DND-41 (cell line): ENCODE results near the gene USF3.

Source experiments
- ATAC-seq: fragments of 200-7000 bp; cut with Tn5 transposase; 3 replicates; pipeline ENCODE4 v1.9.1; 2021; ENCODE audit warnings: low read depth; ENCODE audit not compliant: insufficient read depth
- DNase-seq: peaks from one replicate; pipeline ENCODE4 v3.0.0-alpha.2; 2020
- H2AFZ ChIP-seq: 2 replicates; pipeline ENCODE4 v1.6.0; 2012; ENCODE audit warnings: low read depth, low read length
- H3K27ac ChIP-seq: 2 replicates; pipeline ENCODE4 v1.5.1; 2012; ENCODE audit warnings: low read length, inconsistent platforms
- H3K27me3 ChIP-seq: fragments of 200-600 bp; sonication (generic); 2 replicates; pipeline ENCODE4 v1.6.0; 2012; ENCODE audit warnings: low read length, mild to moderate bottlenecking, inconsistent platforms; ENCODE audit not compliant: insufficient read depth, poor library complexity
- H3K36me3 ChIP-seq: 2 replicates; pipeline ENCODE4 v1.5.1; 2012; ENCODE audit warnings: low read length, inconsistent platforms; ENCODE audit not compliant: insufficient read depth
- H3K4me1 ChIP-seq: 2 replicates; pipeline ENCODE4 v1.5.1; 2012; ENCODE audit warnings: mild to moderate bottlenecking, low read length; ENCODE audit not compliant: insufficient read depth
- H3K4me2 ChIP-seq: 2 replicates; pipeline ENCODE4 v1.6.0; 2012; ENCODE audit warnings: mild to moderate bottlenecking, moderate library complexity, low read length, inconsistent platforms; ENCODE audit not compliant: insufficient read depth
- H3K4me3 ChIP-seq, 2 experiments: fragments of 200-600 bp in 1 of 2; shearing (Covaris generic) in 1 of 2; 2 replicates each; pipeline ENCODE4 v1.5.1; 2012 to 2016; ENCODE audit warnings: inconsistent platforms in 2 of 2, low read length in 2 of 2, mild to moderate bottlenecking in 2 of 2, low read depth in 1 of 2, moderate library complexity in 1 of 2
- H3K79me2 ChIP-seq: 2 replicates; pipeline ENCODE4 v1.6.0; 2012; ENCODE audit warnings: low read length, inconsistent platforms; ENCODE audit not compliant: insufficient read depth
- H3K9ac ChIP-seq: 2 replicates; pipeline ENCODE4 v1.6.0; 2012; ENCODE audit warnings: low read depth, mild to moderate bottlenecking, inconsistent platforms, low read length, moderate library complexity
- H3K9me3 ChIP-seq: 2 replicates; pipeline ENCODE4 v1.5.1; 2012; ENCODE audit warnings: low read length, moderate library complexity, mild to moderate bottlenecking, inconsistent platforms; ENCODE audit not compliant: insufficient read depth, severe bottlenecking
- H4K20me1 ChIP-seq: 2 replicates; pipeline ENCODE4 v1.6.0; 2012; ENCODE audit warnings: low read length; ENCODE audit not compliant: insufficient read depth
- EZH2 ChIP-seq: IDR thresholded peaks from 3 replicates; pipeline ENCODE4 v1.6.1; 2012; ENCODE audit warnings: borderline replicate concordance, low read depth, mild to moderate bottlenecking, moderate library complexity, low read length, inconsistent platforms; ENCODE audit not compliant: severe bottlenecking
- TF ChIP-seq, protein P1 (sequence below): IDR thresholded peaks from 2 replicates; pipeline ENCODE4 v1.5.1; 2012; ENCODE audit warnings: borderline replicate concordance, low read length, moderate library complexity, mild to moderate bottlenecking; ENCODE audit not compliant: poor library complexity, severe bottlenecking; ENCODE audit errors: extremely low read depth

Gene USF3

DNA sequence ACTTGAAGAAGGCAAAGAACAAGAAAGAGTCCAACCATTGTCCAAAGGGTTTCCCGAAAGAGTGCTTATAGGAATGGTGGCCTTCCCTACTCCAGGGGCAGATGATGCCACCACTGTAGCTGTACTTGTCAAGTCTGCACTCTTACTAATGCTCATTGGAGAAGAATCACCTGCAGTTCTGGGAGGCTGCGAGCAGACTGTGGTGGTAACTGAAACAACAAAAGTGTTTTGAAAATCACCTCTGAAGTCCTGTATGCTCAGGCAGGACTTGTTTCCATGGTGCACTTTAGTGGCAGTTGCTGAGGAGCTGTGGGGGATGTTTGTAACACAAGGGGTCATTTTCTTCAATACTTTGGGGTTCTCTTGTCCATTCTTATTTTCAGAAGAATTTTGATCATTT is 36.0 kb downstream of the USF3 start:
- no peaks in the 10 kb centered on the region for H3K9me3 ChIP-seq
- no peak overlapping the region for H3K4me3 ChIP-seq
- no peak overlapping the region for H3K9ac ChIP-seq
- H3K27me3 ChIP-seq, result no peaks in the 10 kb centered on the region
- no peak overlapping the region for H2AFZ ChIP-seq
- no peaks in the 10 kb centered on the region for H3K79me2 ChIP-seq
- ATAC-seq (no peak), DNase-seq (no peak)
- no peaks in the 10 kb centered on the region for H3K4me1 ChIP-seq
- no peak overlapping the region for H3K27ac ChIP-seq
- TF ChIP-seq EZH2, result no peak
- TF ChIP-seq, protein P1, sequence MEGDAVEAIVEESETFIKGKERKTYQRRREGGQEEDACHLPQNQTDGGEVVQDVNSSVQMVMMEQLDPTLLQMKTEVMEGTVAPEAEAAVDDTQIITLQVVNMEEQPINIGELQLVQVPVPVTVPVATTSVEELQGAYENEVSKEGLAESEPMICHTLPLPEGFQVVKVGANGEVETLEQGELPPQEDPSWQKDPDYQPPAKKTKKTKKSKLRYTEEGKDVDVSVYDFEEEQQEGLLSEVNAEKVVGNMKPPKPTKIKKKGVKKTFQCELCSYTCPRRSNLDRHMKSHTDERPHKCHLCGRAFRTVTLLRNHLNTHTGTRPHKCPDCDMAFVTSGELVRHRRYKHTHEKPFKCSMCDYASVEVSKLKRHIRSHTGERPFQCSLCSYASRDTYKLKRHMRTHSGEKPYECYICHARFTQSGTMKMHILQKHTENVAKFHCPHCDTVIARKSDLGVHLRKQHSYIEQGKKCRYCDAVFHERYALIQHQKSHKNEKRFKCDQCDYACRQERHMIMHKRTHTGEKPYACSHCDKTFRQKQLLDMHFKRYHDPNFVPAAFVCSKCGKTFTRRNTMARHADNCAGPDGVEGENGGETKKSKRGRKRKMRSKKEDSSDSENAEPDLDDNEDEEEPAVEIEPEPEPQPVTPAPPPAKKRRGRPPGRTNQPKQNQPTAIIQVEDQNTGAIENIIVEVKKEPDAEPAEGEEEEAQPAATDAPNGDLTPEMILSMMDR, result no peak
- no peaks in the 10 kb centered on the region for H4K20me1 ChIP-seq
- H3K36me3 ChIP-seq, result peaks cover 43% of the 10 kb centered on the region
- H3K4me2 ChIP-seq, result no peak overlapping the region

DNA sequence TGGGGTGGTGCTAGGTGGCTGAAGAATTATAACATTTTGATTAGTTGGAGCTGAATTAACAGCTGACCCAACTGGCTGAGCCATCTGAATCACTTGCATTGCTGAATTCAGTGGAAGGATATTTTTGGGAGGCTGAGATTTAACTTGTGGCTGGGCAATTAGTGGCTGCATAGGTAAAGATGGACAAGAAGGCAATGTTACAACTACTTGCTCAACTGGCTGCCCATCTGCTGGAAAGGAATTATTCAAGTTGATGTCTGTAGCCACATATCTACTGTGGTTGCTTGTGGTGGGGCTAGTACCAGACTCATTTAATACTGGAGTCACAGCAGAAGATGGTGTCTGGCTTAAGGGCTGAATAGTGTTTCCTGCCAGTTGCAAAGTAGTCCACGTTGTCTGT is 36.4 kb downstream of the USF3 start:
- ATAC-seq (no peak), DNase-seq (no peak)
- H3K27me3 ChIP-seq, result no peaks in the 10 kb centered on the region
- H3K4me1 ChIP-seq, result no peaks in the 10 kb centered on the region
- no peak overlapping the region for H3K27ac ChIP-seq
- H3K9me3 ChIP-seq, result no peaks in the 10 kb centered on the region
- H3K9ac ChIP-seq, result no peak overlapping the region
- H4K20me1 ChIP-seq, result no peaks in the 10 kb centered on the region
- H2AFZ ChIP-seq, result no peak overlapping the region
- H3K79me2 ChIP-seq, result no peaks in the 10 kb centered on the region
- no peak overlapping the region for H3K4me3 ChIP-seq
- H3K36me3 ChIP-seq, result peaks cover 39% of the 10 kb centered on the region
- no peak for TF ChIP-seq EZH2
- TF ChIP-seq, protein P1, result no peak
- no peak overlapping the region for H3K4me2 ChIP-seq

DNA sequence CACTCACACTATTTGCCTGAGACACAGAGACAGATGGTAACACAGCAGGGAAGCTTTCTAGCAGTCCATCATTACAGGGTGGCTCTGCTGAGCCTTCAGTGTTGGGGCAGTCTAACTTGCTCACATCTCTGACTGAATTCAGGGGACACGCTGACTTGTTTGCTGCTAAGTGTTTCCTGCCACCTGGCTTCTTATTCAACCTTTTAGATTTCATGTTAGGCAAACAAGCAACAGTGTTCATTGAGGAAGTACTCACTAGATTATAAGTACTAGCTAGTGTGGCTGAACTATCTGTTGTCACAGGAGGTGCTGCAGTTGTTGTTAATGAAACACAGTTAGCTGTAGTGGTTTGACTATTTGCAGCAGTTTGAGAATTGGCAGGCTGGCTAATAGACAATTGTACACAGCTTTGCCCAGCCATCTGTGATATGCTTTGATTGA is 37.3 kb downstream of the USF3 start:
- TF ChIP-seq, protein P1, result no peak
- TF ChIP-seq EZH2, result no peak
- no peak overlapping the region for H3K4me2 ChIP-seq
- no peak overlapping the region for H3K4me3 ChIP-seq
- ATAC-seq (no peak), DNase-seq (no peak)
- no peaks in the 10 kb centered on the region for H4K20me1 ChIP-seq
- peaks cover 38% of the 10 kb centered on the region for H3K36me3 ChIP-seq
- H3K9me3 ChIP-seq, result no peaks in the 10 kb centered on the region
- H2AFZ ChIP-seq, result no peak overlapping the region
- H3K27ac ChIP-seq, result no peak overlapping the region
- no peak overlapping the region for H3K9ac ChIP-seq
- H3K27me3 ChIP-seq, result no peaks in the 10 kb centered on the region
- H3K79me2 ChIP-seq, result no peaks in the 10 kb centered on the region
- no peaks in the 10 kb centered on the region for H3K4me1 ChIP-seq

DNA sequence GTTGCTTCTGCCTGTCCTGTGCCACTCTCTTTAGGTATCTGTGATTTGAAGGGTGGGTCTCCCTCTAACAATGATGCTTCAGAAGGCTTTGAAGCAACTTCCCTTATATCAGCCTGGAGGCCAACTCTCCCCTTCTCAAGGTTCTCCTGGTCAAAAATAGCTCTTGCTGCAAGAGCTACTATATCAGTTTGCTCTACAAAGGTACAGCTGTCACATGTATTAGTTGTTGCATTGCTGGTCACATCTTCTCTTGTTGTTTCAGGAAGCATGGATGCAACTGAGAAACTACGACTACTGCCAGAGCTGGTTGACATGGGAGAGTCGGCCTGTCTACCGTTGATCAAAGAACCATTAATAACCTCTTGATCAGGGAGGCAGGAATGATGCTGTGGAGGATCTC is 38.3 kb downstream of the USF3 start:
- Histone ChIP-seq H3K4me3 (no peak overlapping the region), H3K79me2 (no peaks in the 10 kb centered on the region), H3K9ac (no peak overlapping the region), H3K4me2 (no peak overlapping the region), H2AFZ (no peak overlapping the region), H3K9me3 (no peaks in the 10 kb centered on the region), H3K27ac (no peak overlapping the region), H3K27me3 (no peaks in the 10 kb centered on the region), H3K36me3 (peaks cover 38% of the 10 kb centered on the region), H4K20me1 (no peaks in the 10 kb centered on the region), H3K4me1 (no peaks in the 10 kb centered on the region)
- no peak for ATAC-seq
- no peak for DNase-seq
- TF ChIP-seq, protein P1, result no peak
- no peak for TF ChIP-seq EZH2
